Measurements from ENCODE around the gene CREB3L1.
"Not testable (repeated sequence)": the region's sequence is repeated elsewhere in the genome, so short reads cannot be mapped to it uniquely, and the experiment has no call there.

Gene CREB3L1

DNA sequence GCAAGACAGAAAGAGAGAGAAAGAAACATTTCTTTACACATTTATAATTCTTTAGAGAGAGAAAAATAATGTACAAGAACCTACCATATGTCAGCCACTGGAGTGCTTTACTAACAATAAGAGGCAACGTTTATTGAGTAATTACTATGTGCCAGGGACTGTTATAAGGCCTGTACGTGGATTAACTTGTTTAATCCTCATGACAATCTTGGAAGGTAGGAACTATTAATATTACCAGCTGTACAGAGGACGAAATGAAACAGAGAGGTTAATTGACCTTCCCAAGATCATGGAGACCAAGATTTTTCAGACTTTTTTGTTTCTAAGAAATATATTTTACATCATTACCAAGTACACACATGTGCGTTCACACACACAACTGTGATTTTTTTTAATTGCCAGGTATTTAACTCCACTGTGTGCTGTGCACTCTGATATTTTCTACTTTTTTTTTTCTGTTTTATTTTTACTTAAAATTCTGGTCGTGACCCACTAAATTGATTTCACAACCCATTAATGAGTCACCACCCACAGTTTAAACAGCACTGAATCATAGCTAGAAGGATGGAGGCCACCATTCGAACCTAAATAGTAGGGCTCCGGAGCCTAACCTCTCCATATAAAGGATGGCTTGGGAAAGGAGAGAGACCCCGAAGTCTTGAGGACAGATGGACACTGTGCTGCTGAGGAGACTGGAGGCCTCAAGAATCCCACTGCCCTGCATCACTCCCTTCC, 21.4 kb downstream of the CREB3L1 start:
- peaks cover 0 to 5% of the 10 kb centered on the region in 2 donors for H3K27me3 ChIP-seq (ENCODE audit: control insufficient read depth in 1 of 2, insufficient read depth in 2 of 2, low read length in 2 of 2)
- H3K27ac ChIP-seq (ENCODE audit: low read length) = no peak overlapping the region

DNA sequence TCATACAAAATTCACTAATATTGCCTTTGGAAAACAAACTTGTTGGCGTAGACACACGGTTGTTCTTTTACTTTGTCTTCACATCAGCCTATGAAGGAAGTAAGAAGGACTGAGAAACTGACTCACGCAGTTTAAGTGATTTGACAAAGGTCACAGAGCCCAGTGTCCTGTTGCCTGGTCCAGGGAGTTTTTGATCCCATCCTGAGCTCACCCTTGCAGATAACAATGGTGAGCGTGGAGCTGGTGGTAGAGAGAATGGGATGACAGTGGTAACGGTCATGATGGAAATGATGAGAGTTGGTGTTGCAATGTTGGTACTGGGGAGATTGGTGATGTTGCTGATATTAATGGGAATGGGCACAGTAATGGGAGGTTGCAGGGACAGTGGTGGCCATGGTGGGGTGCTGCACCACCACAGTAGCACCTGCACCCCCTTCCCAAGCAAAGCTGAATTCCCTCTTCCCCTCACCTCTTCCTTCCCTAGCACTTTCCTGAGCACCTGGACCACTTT, 22.0 kb downstream of the CREB3L1 start:
- no peaks in the 10 kb centered on the region for H3K36me3 ChIP-seq (ENCODE audit: control insufficient read depth in 2 of 2, insufficient read depth in 2 of 2, low read length in 2 of 2)
- peaks cover 23% of the 10 kb centered on the region for H3K4me1 ChIP-seq (ENCODE audit: control insufficient read depth, insufficient read depth, low read length)
- no peak overlapping the region for H3K9ac ChIP-seq (ENCODE audit: low read length in 2 of 2)
- no peak overlapping the region for H3K27ac ChIP-seq (ENCODE audit: low read length)
- H3K27me3 ChIP-seq (ENCODE audit: control insufficient read depth in 1 of 2, insufficient read depth in 2 of 2, low read length in 2 of 2) = peaks cover 0 to 5% of the 10 kb centered on the region in 2 donors
- H3K9me3 ChIP-seq (ENCODE audit: control insufficient read depth in 2 of 2, low read length in 2 of 2) = no peaks in the 10 kb centered on the region
- H3K4me3 ChIP-seq (ENCODE audit: low read length in 2 of 2) = no peak overlapping the region

More for the DNA sequence above, 21.4 kb downstream of the CREB3L1 start:
- H3K9me3 ChIP-seq (ENCODE audit: control insufficient read depth in 2 of 2, low read length in 2 of 2) = no peaks in the 10 kb centered on the region
- H3K4me3 ChIP-seq (ENCODE audit: low read length in 2 of 2) = no peak overlapping the region
- H3K36me3 ChIP-seq (ENCODE audit: control insufficient read depth in 2 of 2, insufficient read depth in 2 of 2, low read length in 2 of 2) = no peaks in the 10 kb centered on the region
- no peak overlapping the region for H3K9ac ChIP-seq (ENCODE audit: low read length in 2 of 2)
- peaks cover 23% of the 10 kb centered on the region for H3K4me1 ChIP-seq (ENCODE audit: control insufficient read depth, insufficient read depth, low read length)

DNA sequence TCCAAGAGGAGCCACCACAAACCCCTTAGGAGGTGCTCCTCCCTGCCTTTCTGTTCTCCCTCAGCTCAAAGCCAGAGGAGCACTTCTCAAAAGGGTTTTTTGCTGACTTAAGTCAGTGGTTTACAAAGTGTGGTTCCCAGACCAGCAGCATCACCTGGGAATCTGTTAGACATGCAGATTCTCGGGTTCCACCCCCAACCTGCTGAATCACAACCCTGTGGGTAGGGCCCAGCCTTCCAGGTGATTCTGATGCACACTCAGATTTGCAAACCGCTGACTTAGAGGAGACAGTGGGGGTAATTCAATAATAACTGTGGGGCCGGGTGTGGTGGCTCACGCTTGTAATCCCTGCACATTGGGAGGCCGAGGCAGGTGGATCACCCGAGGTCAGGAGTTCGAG, 22.8 kb downstream of the CREB3L1 start:
- H3K9me3 ChIP-seq (ENCODE audit: control insufficient read depth in 2 of 2, low read length in 2 of 2) = no peaks in the 10 kb centered on the region
- peaks cover 17% of the 10 kb centered on the region for H3K4me1 ChIP-seq (ENCODE audit: control insufficient read depth, insufficient read depth, low read length)
- no peak overlapping the region for H3K4me3 ChIP-seq (ENCODE audit: low read length in 2 of 2)
- no peak overlapping the region for H3K9ac ChIP-seq (ENCODE audit: low read length in 2 of 2)
- no peak overlapping the region for H3K27ac ChIP-seq (ENCODE audit: low read length)
- no peaks in the 10 kb centered on the region for H3K36me3 ChIP-seq (ENCODE audit: control insufficient read depth in 2 of 2, insufficient read depth in 2 of 2, low read length in 2 of 2)
- H3K27me3 ChIP-seq (ENCODE audit: control insufficient read depth in 1 of 2, insufficient read depth in 2 of 2, low read length in 2 of 2) = peaks cover 0 to 5% of the 10 kb centered on the region in 2 donors

DNA sequence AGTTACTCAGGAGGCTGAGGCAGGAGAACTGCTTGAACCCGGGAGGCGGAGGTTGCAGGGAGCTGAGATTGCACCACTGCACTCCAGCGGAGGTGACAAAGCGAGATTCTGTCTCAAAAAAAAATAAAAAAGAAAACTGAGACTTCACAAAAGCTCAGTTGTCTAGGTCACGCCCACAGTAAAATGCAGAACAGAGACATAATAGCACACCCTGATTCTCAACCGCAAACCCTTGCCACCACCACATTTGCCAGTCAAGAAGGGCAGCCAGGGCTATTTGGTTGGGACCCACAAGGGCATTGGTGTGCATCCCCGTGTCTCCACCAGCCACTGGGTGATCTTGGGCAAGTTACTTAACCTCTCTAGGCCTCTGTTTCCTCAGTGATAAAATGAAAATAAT, 25.4 kb downstream of the CREB3L1 start:
- no peaks in the 10 kb centered on the region for H3K4me1 ChIP-seq (ENCODE audit: control insufficient read depth, insufficient read depth, low read length)
- no peak overlapping the region for H3K9ac ChIP-seq (ENCODE audit: low read length in 2 of 2)
- H3K9me3 ChIP-seq (ENCODE audit: control insufficient read depth in 2 of 2, low read length in 2 of 2) = no peaks in the 10 kb centered on the region
- no peak overlapping the region for H3K4me3 ChIP-seq (ENCODE audit: low read length in 2 of 2)
- H3K27me3 ChIP-seq (ENCODE audit: control insufficient read depth in 1 of 2, insufficient read depth in 2 of 2, low read length in 2 of 2) = no peaks in the 10 kb centered on the region
- no peak overlapping the region for H3K27ac ChIP-seq (ENCODE audit: low read length)
- H3K36me3 ChIP-seq (ENCODE audit: control insufficient read depth in 2 of 2, insufficient read depth in 2 of 2, low read length in 2 of 2) = no peaks in the 10 kb centered on the region

DNA sequence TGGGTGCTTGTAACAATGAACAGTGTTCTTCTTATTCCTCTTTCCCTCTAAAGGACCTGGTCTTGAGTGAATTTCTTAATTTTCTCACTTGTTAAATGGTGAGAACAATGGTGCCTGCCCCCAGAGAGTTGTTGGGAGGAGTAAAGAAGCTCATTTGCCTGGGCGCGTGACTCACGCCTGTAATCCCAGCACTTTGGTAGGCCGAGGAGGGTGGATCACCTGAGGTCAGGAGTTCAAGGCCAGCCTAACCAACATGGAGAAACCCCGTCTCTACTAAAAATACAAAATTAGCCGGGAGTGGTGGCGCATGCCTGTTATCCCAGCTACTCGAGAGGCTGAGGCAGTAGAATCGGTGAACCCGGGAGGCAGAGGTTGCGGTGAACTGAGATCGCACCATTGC, 26.6 kb downstream of the CREB3L1 start:
- not testable (repeated sequence) for H3K9me3 ChIP-seq (ENCODE audit: control insufficient read depth in 2 of 2, low read length in 2 of 2); H3K4me3 ChIP-seq (ENCODE audit: low read length in 2 of 2); H3K36me3 ChIP-seq (ENCODE audit: control insufficient read depth in 2 of 2, insufficient read depth in 2 of 2, low read length in 2 of 2); H3K27me3 ChIP-seq (ENCODE audit: control insufficient read depth in 1 of 2, insufficient read depth in 2 of 2, low read length in 2 of 2); H3K4me1 ChIP-seq (ENCODE audit: control insufficient read depth, insufficient read depth, low read length); H3K27ac ChIP-seq (ENCODE audit: low read length); H3K9ac ChIP-seq (ENCODE audit: low read length in 2 of 2)

DNA sequence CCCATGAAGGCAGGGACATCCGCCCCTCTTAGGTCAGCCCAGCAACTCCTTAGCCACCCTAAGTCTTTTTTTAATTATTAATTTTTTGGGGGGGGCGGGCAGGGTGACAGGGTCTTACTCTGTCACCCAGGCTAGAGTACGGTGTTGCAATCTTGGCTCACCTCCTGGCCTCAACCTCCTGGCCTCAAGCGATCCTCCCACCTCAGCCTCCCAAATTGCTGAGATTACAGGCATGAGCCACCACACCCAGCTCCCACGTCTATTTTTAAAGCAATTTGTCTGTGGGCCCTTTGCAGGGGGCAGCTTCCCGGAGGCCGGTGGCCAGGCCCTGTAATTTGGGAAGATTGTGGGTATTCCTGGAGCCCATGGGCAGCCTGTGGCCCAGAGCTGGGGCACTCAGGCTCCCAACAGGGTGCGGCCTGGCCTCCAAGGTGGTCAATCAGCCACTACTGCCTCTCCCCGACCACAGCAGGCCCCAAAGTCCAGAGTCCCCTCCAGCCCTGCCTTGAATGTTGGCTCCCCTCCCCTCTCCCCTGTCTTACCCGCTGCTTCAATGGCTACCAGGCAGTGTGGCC, 27.2 kb downstream of the CREB3L1 start:
- no peak overlapping the region for H3K9ac ChIP-seq (ENCODE audit: low read length in 2 of 2)
- no peaks in the 10 kb centered on the region for H3K27me3 ChIP-seq (ENCODE audit: control insufficient read depth in 1 of 2, insufficient read depth in 2 of 2, low read length in 2 of 2)
- no peak overlapping the region for H3K4me3 ChIP-seq (ENCODE audit: low read length in 2 of 2)
- peaks cover 4% of the 10 kb centered on the region for H3K4me1 ChIP-seq (ENCODE audit: control insufficient read depth, insufficient read depth, low read length)
- no peaks in the 10 kb centered on the region for H3K36me3 ChIP-seq (ENCODE audit: control insufficient read depth in 2 of 2, insufficient read depth in 2 of 2, low read length in 2 of 2)
- no peak overlapping the region for H3K27ac ChIP-seq (ENCODE audit: low read length)
- H3K9me3 ChIP-seq (ENCODE audit: control insufficient read depth in 2 of 2, low read length in 2 of 2) = no peaks in the 10 kb centered on the region

DNA sequence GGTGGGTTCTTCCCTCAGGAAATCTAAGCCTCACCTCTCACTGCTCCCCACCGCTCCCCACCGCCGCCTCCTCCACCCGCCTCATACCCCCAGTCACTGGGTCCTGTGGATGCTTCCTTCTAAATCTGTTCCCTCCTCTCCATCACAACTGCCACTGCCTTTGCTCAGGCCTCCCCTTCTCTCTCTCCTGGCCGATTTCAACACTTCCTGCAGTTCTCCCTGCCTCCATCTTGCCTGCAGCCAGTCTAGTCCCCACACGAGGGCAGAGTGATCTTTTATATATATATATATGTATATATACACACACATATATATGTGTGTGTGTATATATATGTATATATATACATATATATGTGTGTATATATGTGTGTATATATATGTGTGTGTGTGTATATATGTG, 27.8 kb downstream of the CREB3L1 start:
- Histone ChIP-seq H3K4me3 (ENCODE audit: low read length in 2 of 2) (no peak overlapping the region), H3K27me3 (ENCODE audit: control insufficient read depth in 1 of 2, insufficient read depth in 2 of 2, low read length in 2 of 2) (no peaks in the 10 kb centered on the region), H3K27ac (ENCODE audit: low read length) (no peak overlapping the region), H3K36me3 (ENCODE audit: control insufficient read depth in 2 of 2, insufficient read depth in 2 of 2, low read length in 2 of 2) (no peaks in the 10 kb centered on the region), H3K9me3 (ENCODE audit: control insufficient read depth in 2 of 2, low read length in 2 of 2) (no peaks in the 10 kb centered on the region), H3K9ac (ENCODE audit: low read length in 2 of 2) (no peak overlapping the region), H3K4me1 (ENCODE audit: control insufficient read depth, insufficient read depth, low read length) (peaks cover 4% of the 10 kb centered on the region)

DNA sequence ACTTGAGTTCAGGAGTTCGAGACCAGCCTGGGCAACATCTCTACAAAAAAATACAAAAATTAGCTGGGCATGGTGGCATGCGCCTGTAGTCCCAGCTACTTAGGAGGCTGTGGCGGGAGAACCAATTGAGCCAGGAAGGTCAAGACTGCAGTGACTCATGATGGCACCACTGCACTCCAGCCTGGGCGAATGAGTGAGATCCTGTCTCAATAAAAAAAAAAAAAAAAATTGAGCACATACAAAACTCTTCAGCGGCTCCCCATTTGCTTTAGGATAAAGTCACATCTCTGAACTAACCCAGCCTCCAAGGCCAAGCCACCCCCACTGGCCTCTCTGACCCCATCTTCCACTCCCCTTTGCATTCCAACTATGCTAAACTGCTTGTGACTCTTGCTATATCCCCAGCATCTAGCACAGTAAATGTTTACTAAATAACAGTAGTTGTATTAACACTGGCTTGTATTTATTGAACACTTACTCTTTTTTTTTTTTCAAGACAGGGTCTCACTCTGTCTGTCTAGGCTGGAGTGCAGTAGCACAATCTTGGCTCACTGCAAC, 28.9 kb downstream of the CREB3L1 start:
- Histone ChIP-seq H3K9ac (ENCODE audit: low read length in 2 of 2) (no peak overlapping the region), H3K36me3 (ENCODE audit: control insufficient read depth in 2 of 2, insufficient read depth in 2 of 2, low read length in 2 of 2) (no peaks in the 10 kb centered on the region), H3K27me3 (ENCODE audit: control insufficient read depth in 1 of 2, insufficient read depth in 2 of 2, low read length in 2 of 2) (no peaks in the 10 kb centered on the region), H3K4me3 (ENCODE audit: low read length in 2 of 2) (no peak overlapping the region), H3K4me1 (ENCODE audit: control insufficient read depth, insufficient read depth, low read length) (peaks cover 4% of the 10 kb centered on the region), H3K27ac (ENCODE audit: low read length) (no peak overlapping the region), H3K9me3 (ENCODE audit: control insufficient read depth in 2 of 2, low read length in 2 of 2) (no peaks in the 10 kb centered on the region)

DNA sequence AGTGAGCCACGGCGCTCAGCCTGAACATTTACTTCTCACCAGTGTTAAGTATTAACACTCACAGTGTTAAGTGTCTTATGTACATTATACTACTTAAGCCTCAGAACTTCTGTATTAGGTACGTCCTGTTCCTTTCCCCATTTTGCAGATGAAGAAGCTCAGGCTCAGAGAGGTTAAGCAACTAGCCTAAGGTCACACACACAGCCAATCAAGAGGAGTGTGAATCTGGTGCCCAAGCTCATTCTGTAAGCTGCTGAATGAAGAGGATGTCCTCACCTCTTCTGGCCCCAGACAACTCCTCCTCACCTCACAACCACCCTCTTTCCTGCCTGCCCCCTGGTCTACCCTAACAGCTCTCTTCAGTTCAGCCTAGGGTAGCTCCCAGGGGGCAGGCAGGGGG, 29.9 kb downstream of the CREB3L1 start:
- peaks cover 4% of the 10 kb centered on the region for H3K4me1 ChIP-seq (ENCODE audit: control insufficient read depth, insufficient read depth, low read length)
- no peaks in the 10 kb centered on the region for H3K27me3 ChIP-seq (ENCODE audit: control insufficient read depth in 1 of 2, insufficient read depth in 2 of 2, low read length in 2 of 2)
- H3K9me3 ChIP-seq (ENCODE audit: control insufficient read depth in 2 of 2, low read length in 2 of 2) = no peaks in the 10 kb centered on the region
- no peak overlapping the region for H3K9ac ChIP-seq (ENCODE audit: low read length in 2 of 2)
- no peak overlapping the region for H3K4me3 ChIP-seq (ENCODE audit: low read length in 2 of 2)
- H3K36me3 ChIP-seq (ENCODE audit: control insufficient read depth in 2 of 2, insufficient read depth in 2 of 2, low read length in 2 of 2) = no peaks in the 10 kb centered on the region
- no peak overlapping the region for H3K27ac ChIP-seq (ENCODE audit: low read length)

DNA sequence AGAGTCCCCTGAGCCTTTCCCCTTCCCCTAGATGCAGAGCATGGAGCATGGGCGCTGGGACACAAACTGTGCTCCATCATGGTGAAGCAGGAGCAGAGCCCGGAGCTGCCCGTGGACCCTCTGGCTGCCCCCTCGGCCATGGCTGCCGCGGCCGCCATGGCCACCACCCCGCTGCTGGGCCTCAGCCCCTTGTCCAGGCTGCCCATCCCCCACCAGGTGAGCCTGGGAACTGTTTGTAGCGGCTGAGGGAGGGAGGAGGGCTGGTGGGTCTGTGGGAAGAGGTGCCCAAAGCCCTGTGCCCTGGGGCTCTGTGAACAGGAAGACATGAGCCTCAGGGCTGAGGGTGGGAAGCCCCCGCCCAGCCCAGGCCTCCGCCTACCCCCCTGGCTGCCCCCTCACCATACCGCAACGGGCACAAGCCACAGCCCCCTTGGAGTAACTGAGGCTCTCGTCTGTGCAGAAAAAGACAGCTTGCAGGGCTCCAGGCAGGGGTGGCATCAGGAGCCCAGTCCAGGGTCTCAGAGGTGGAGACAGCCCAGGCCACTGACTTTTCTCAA, 30.4 kb downstream of the CREB3L1 start:
- no peaks in the 10 kb centered on the region for H3K27me3 ChIP-seq (ENCODE audit: control insufficient read depth in 1 of 2, insufficient read depth in 2 of 2, low read length in 2 of 2)
- no peak overlapping the region for H3K4me3 ChIP-seq (ENCODE audit: low read length in 2 of 2)
- H3K4me1 ChIP-seq (ENCODE audit: control insufficient read depth, insufficient read depth, low read length) = peaks cover 4% of the 10 kb centered on the region
- H3K9me3 ChIP-seq (ENCODE audit: control insufficient read depth in 2 of 2, low read length in 2 of 2) = no peaks in the 10 kb centered on the region
- no peak overlapping the region for H3K27ac ChIP-seq (ENCODE audit: low read length)
- no peaks in the 10 kb centered on the region for H3K36me3 ChIP-seq (ENCODE audit: control insufficient read depth in 2 of 2, insufficient read depth in 2 of 2, low read length in 2 of 2)
- H3K9ac ChIP-seq (ENCODE audit: low read length in 2 of 2) = no peak overlapping the region
